ENCODE measurements around the gene MAGI2.

Gene MAGI2

GRCh38 chr7:79268730-79269129 is 184.7 kb downstream of the MAGI2 start:
- CTCF ChIA-PET: interaction anchor here (1.1 to 2.4 kb wide), 4 partner anchors 11 to 33 kb away, joined by 3 to 16 read pairs (median 4); no protein-coding TSS in a partner anchor
- DNase-seq (ENCODE audit: extremely low spot score): no peak
- TF ChIP-seq, protein P1, sequence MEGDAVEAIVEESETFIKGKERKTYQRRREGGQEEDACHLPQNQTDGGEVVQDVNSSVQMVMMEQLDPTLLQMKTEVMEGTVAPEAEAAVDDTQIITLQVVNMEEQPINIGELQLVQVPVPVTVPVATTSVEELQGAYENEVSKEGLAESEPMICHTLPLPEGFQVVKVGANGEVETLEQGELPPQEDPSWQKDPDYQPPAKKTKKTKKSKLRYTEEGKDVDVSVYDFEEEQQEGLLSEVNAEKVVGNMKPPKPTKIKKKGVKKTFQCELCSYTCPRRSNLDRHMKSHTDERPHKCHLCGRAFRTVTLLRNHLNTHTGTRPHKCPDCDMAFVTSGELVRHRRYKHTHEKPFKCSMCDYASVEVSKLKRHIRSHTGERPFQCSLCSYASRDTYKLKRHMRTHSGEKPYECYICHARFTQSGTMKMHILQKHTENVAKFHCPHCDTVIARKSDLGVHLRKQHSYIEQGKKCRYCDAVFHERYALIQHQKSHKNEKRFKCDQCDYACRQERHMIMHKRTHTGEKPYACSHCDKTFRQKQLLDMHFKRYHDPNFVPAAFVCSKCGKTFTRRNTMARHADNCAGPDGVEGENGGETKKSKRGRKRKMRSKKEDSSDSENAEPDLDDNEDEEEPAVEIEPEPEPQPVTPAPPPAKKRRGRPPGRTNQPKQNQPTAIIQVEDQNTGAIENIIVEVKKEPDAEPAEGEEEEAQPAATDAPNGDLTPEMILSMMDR (IDR thresholded peaks at IDR 0.05; ENCODE audit: control extremely low read depth, extremely low read depth, low read depth, missing control alignments): no peak
- POLR2A ChIA-PET: no interaction called here

DNA sequence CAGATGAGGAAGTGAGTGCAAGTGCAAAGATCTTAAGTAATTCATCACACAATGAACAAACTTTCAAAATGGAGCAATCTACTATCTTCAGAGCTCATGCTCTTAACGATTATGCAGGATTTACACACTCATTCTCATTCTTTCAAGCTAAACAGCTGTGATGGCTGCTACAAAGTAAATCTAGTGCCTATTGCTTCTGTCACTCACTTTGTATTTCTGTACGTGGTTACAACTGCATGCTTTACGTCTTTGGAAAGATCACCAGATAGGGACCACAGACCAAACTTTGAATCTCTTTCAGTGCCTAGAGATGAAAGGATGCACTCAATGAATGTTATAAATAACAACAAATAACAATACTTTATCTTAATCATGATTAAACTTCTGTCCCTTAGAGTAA is 194.6 kb downstream of the MAGI2 start:
- CTCF ChIA-PET: interaction anchor here (1.5 kb wide), 1 partner anchor 12 kb away, joined by 4 read pairs; no protein-coding TSS in a partner anchor
- TF ChIP-seq, protein P1 (IDR thresholded peaks at IDR 0.05; ENCODE audit: control extremely low read depth, extremely low read depth, low read depth, missing control alignments): no peak
- POLR2A ChIA-PET: no interaction called here
- DNase-seq (ENCODE audit: extremely low spot score): no peak

- CTCF ChIA-PET: no interaction called here
Observed at GRCh38 chr7:79257959-79258358, 195.5 kb downstream of the MAGI2 start.

GRCh38 chr7:79245623-79246249 is 207.7 kb downstream of the MAGI2 start:
- TF ChIP-seq, protein P1 (IDR thresholded peaks at IDR 0.05; ENCODE audit: control extremely low read depth, extremely low read depth, low read depth, missing control alignments): no peak
- CTCF ChIA-PET: no interaction called here
- no peak for DNase-seq (ENCODE audit: extremely low spot score)
- POLR2A ChIA-PET: no interaction called here

More at GRCh38 chr7:79257959-79258358, 195.5 kb downstream of the MAGI2 start:
- POLR2A ChIA-PET: no interaction called here
- DNase-seq (ENCODE audit: extremely low spot score): no peak
- TF ChIP-seq, protein P1 (IDR thresholded peaks at IDR 0.05; ENCODE audit: control extremely low read depth, extremely low read depth, low read depth, missing control alignments): no peak

GRCh38 chr7:79244482-79244881 is 209.0 kb downstream of the MAGI2 start:
- DNase-seq (ENCODE audit: extremely low spot score): no peak
- POLR2A ChIA-PET: no interaction called here
- CTCF ChIA-PET: no interaction called here
- TF ChIP-seq, protein P1 (IDR thresholded peaks at IDR 0.05; ENCODE audit: control extremely low read depth, extremely low read depth, low read depth, missing control alignments): no peak

- DNase-seq (ENCODE audit: extremely low spot score): no peak
- CTCF ChIA-PET: interaction anchor here (0.8 kb wide), 1 partner anchor 14 kb away, joined by 3 read pairs; no protein-coding TSS in a partner anchor
- TF ChIP-seq, protein P1 (IDR thresholded peaks at IDR 0.05; ENCODE audit: control extremely low read depth, extremely low read depth, low read depth, missing control alignments): no peak
- POLR2A ChIA-PET: no interaction called here
Observed at GRCh38 chr7:79241288-79242060, 212.0 kb downstream of the MAGI2 start.
